Ishikawa (cell line): ENCODE results near the gene FAM98C.

Source experiments
- EP300 ChIP-seq: IDR thresholded peaks from 2 replicates; pipeline ENCODE4 v1.6.1; 2012; ENCODE audit warnings: borderline replicate concordance
- FOXM1 ChIP-seq: IDR thresholded peaks from 2 replicates; pipeline ENCODE4 v1.6.1; 2012; ENCODE audit warnings: low read depth, borderline replicate concordance
- RAD21 ChIP-seq: IDR thresholded peaks from 2 replicates; pipeline ENCODE4 v1.6.1; 2012; ENCODE audit warnings: low read depth
- TAF1 ChIP-seq: IDR thresholded peaks from 2 replicates; pipeline ENCODE4 v1.6.1; 2012; ENCODE audit warnings: low read depth, mild to moderate bottlenecking
- YY1 ChIP-seq: IDR thresholded peaks from 2 replicates; pipeline ENCODE4 v1.6.1; 2012; ENCODE audit warnings: low read depth

- no peak for TF ChIP-seq YY1
- no peak for TF ChIP-seq FOXM1
- TF ChIP-seq RAD21, result peak; percentile 29; the same call in 1 of the 2 replicates
- no peak for TF ChIP-seq EP300
- no peak for TF ChIP-seq TAF1
These were observed 38.9 kb downstream of the FAM98C start for GRCh38 chr19:38441657-38442348.
